Activated CD8-positive, alpha-beta memory T cell treated with anti-CD3 and anti-CD28 coated beads for 48 hours (primary cell): ENCODE measurements around the gene DMXL1.

ENCODE experiments used
- DNase-seq, 3 experiments: peaks; one replicate each; pipeline ENCODE4 v3.0.0-alpha.2; 2020; ENCODE audit warnings: low read depth in 2 of 3, low spot score in 2 of 3

The DMXL1 gene

GRCh38 chr5:119287547-119288111 is 216.7 kb downstream of the DMXL1 start:
- no peak for DNase-seq

GRCh38 chr5:119288379-119289033 is 217.6 kb downstream of the DMXL1 start:
- DNase-seq: no peak

- DNase-seq: no peak
Observed at GRCh38 chr5:119289438-119290044, 218.7 kb downstream of the DMXL1 start.

- DNase-seq: no peak
Observed at GRCh38 chr5:119290161-119290569, 219.3 kb downstream of the DMXL1 start.

GRCh38 chr5:119290607-119291006 is 219.7 kb downstream of the DMXL1 start:
- DNase-seq: no peak

- no peak for DNase-seq
Observed at GRCh38 chr5:119291056-119291455, 220.2 kb downstream of the DMXL1 start.

- DNase-seq: no peak
Observed at GRCh38 chr5:119291877-119292276, 221.0 kb downstream of the DMXL1 start.

GRCh38 chr5:119292701-119293515 is 222.0 kb downstream of the DMXL1 start:
- DNase-seq: no peak

- no peak for DNase-seq
Observed at GRCh38 chr5:119293516-119293829, 222.6 kb downstream of the DMXL1 start.
